SK-N-MC (cell line): ENCODE measurements around the gene PRRT4.

Source experiments
- EZH2 ChIP-seq: fragments of 200-600 bp; sonication (generic); IDR thresholded peaks from one replicate; pipeline ENCODE4 v1.6.1; 2017; ENCODE audit warnings: antibody characterized with exemption
- POLR2AphosphoS5 ChIP-seq: IDR thresholded peaks from 2 replicates; pipeline ENCODE4 v1.6.1; 2012; ENCODE audit warnings: mild to moderate bottlenecking, low read depth, low read length, borderline replicate concordance

DNA sequence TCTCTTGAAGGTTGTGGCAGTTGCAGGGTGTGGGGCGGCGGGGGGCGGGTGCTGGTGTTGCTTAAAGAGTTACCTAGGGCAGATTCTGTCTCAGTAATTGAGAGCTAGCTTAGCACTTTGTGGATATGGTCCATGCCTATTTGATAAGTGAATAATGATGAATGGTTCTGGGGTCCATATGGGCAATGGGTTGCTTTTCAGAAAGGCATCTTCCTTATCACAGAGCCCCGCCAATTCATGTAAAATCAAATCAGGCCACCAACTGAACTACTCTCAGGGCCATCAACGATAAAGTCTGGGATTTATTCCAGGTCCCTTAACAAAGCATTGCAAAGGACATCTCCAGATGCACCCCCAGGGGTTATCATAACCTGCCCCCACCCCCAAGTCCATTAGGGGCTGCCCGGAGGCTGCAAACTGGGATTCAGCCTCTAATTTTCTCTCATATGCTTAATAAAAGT, 1.8 kb upstream of the PRRT4 start:
- no peak; the same call in 1 of the 2 replicates for TF ChIP-seq POLR2AphosphoS5
- no peak for TF ChIP-seq EZH2
